IgD-negative memory B cell (primary cell): ENCODE results near the gene XAGE1B. TPM values are rescaled to one million over a fixed set of nuclear protein-coding genes. Genes with fewer than 3 reads are reported as not detected.
"Not testable (repeated sequence)": the region's sequence is repeated elsewhere in the genome, so short reads cannot be mapped to it uniquely, and the experiment has no call there.

Source experiments
- H3K27ac Mint-ChIP-seq, 3 donors: one replicate each; pipeline ENCODE4 v1.8.0; 2020 to 2022; ENCODE audit warnings: mild to moderate bottlenecking in 3 of 3, mixed read lengths in 3 of 3, moderate library complexity in 1 of 3
- H3K27me3 Mint-ChIP-seq: one replicate; pipeline ENCODE4 v1.8.0; 2021; ENCODE audit warnings: mixed read lengths
- H3K36me3 Mint-ChIP-seq: one replicate; pipeline ENCODE4 v1.8.0; 2020; ENCODE audit warnings: mild to moderate bottlenecking, mixed read lengths
- H3K4me1 Mint-ChIP-seq, 3 donors: one replicate each; pipeline ENCODE4 v1.8.0; 2020 to 2022; ENCODE audit warnings: mixed read lengths in 3 of 3, mild to moderate bottlenecking in 1 of 3
- H3K4me3 Mint-ChIP-seq, 4 donors: one replicate each; pipeline ENCODE4 v1.8.0; 2020 to 2022; ENCODE audit warnings: mild to moderate bottlenecking in 4 of 4, mixed read lengths in 4 of 4, moderate library complexity in 3 of 4
- H3K9me3 Mint-ChIP-seq, 3 donors: one replicate each; pipeline ENCODE4 v1.8.0; 2020 to 2021; ENCODE audit warnings: mixed read lengths in 3 of 3, mild to moderate bottlenecking in 1 of 3
- polyA plus RNA-seq: library from polyadenylated mRNA; unstranded; fragments of 300-500 nt; fragmentation: Illumina TruSeq; gene quantifications from one replicate; pipeline ENCODE4 v1.2.3, GENCODE V29; 2021

Gene XAGE1B
- polyA plus RNA-seq, 1 donor from 2014 or later = not detected

DNA sequence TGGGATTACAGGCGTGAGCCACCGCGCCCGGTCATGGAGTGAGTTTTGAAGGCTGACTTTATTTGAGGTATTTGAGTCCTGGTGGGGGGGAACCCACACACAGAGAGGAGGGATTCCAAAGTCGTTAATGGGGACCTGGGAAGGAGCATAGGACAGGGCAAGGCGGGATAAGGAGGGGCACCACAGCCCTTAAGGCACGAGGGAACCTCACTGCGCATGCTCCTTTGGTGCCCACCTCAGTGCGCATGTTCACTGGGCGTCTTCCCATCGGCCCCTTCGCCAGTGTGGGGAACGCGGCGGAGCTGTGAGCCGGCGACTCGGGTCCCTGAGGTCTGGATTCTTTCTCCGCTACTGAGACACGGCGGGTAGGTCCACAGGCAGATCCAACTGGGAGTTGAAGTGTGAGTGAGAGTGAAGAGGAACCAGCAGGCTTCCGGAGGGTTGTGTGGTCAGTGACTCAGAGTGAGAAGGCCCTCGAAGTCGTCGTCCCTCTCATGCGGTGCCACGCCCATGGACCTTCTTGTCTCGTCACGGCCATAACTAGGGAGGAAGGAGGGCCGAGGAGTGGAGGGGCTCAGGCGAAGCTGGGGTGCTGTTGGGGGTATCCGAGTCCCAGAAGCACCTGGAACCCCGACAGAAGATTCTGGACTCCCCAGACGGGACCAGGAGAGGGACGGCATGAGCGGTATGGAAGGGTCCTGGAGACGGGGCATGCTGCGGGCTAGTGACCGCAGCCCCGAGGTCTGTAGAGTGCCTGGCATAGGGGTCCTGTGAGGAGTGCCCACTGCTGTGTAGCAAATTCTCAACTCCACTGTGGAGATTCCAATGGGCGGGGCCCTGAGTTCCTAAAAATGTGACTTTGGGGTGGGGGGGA lies 21.1 kb downstream of the XAGE1B start, which contains the start of gene XAGE1A:
XAGE1A (plus strand) TSS at position 264 of the 874 bp plus-strand sequence. CDS start 1,554 bp downstream, outside the sequence.
- H3K9me3 Mint-ChIP-seq, H3K4me1 Mint-ChIP-seq, H3K27ac Mint-ChIP-seq, H3K4me3 Mint-ChIP-seq, H3K36me3 Mint-ChIP-seq, H3K27me3 Mint-ChIP-seq: not testable (repeated sequence)

DNA sequence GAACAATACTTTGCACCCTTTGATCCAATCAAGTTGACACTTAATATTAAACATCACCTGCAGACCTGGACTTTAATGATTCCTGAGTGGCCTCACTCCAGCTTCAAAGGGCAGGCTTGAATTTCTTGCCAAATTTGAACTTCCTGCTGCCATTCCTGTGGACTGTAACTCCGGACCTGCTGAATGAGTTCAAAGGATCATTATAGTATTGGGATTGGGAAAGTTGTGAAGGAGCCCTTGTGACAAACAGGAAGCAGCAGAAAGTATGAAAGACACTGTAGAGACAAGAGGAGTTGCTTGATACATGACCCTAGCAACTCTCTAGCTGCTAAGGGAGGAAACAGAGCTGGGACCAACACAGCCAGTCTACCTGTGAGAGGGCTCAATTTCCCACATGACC lies 45.6 kb downstream of the XAGE1B start:
- not testable (repeated sequence) for H3K4me3 Mint-ChIP-seq, H3K4me1 Mint-ChIP-seq, H3K9me3 Mint-ChIP-seq, H3K27ac Mint-ChIP-seq, H3K36me3 Mint-ChIP-seq
- peaks cover 12% of the 10 kb centered on the region for H3K27me3 Mint-ChIP-seq

Other genes starting within 250 kb of the XAGE1B start
- gene XAGE2, start 148.0 kb downstream of the XAGE1B start, polyA plus RNA-seq = not detected
- not detected for gene XAGE1A, start 21.3 kb downstream of the XAGE1B start, polyA plus RNA-seq
- not detected for gene SSX7, start 137.8 kb upstream of the XAGE1B start, polyA plus RNA-seq
- gene SSX2, start 190.1 kb upstream of the XAGE1B start, polyA plus RNA-seq = not detected
- gene SSX2B, start 234.2 kb upstream of the XAGE1B start, polyA plus RNA-seq = not detected